HepG2 (cell line): Measurements from ENCODE around the gene FBF1. TPM values are rescaled to one million over a fixed set of nuclear protein-coding genes. Genes with fewer than 3 reads are reported as not detected.

Experiments used
- ARID3A ChIP-seq: IDR thresholded peaks from 2 replicates; pipeline ENCODE4 v1.6.1; 2012; ENCODE audit warnings: low read depth, low read length, improper control_type of control experiment
- DNMT3B ChIP-seq: conservative IDR thresholded peaks from 2 replicates; pipeline ENCODE4 v1.6.1; 2016; ENCODE audit warnings: missing biosample characterization, control low read depth
- ELF3 ChIP-seq: IDR thresholded peaks from 2 replicates; pipeline ENCODE4 v1.6.1; 2016; ENCODE audit warnings: missing genetic modification reagents, missing compliant biosample characterization
- ERF ChIP-seq: IDR thresholded peaks from 2 replicates; pipeline ENCODE4 v1.6.1; 2018; ENCODE audit warnings: missing biosample characterization, missing genetic modification reagents
- FLYWCH1 ChIP-seq: sonication (generic); formaldehyde crosslinking; IDR thresholded peaks from 2 replicates; pipeline ENCODE4 v1.8.1; 2023; ENCODE audit warnings: mild to moderate bottlenecking, missing genetic modification reagents
- HNF4A ChIP-seq: sonication (generic); formaldehyde crosslinking; IDR thresholded peaks from 2 replicates; pipeline ENCODE4 v1.4.0; 2020; ENCODE audit warnings: missing genetic modification reagents
- HOXA7 ChIP-seq: sonication (generic); formaldehyde crosslinking; IDR thresholded peaks from 2 replicates; pipeline ENCODE4 v1.8.1; 2022; ENCODE audit warnings: mild to moderate bottlenecking, missing genetic modification reagents, moderate library complexity
- KAT2B ChIP-seq: fragments of 150-350 bp; IDR thresholded peaks from 2 replicates; pipeline ENCODE4 v1.6.1; 2014; ENCODE audit warnings: low read depth, low read length, borderline replicate concordance
- MAFF ChIP-seq: IDR thresholded peaks from 2 replicates; pipeline ENCODE4 v1.6.1; 2011; ENCODE audit warnings: low read depth, low read length, improper control_type of control experiment
- MIXL1 ChIP-seq: IDR thresholded peaks from 2 replicates; pipeline ENCODE4 v1.6.1; 2016
- MZF1 ChIP-seq: sonication (generic); formaldehyde crosslinking; IDR thresholded peaks from 2 replicates; pipeline ENCODE4 v1.8.1; 2023; ENCODE audit warnings: mild to moderate bottlenecking, missing genetic modification reagents, borderline replicate concordance
- NPAS2 ChIP-seq: sonication (generic); formaldehyde crosslinking; IDR thresholded peaks from 2 replicates; pipeline ENCODE4 v1.8.0; 2022; ENCODE audit warnings: mild to moderate bottlenecking, missing genetic modification reagents, borderline replicate concordance
- NR3C1 ChIP-seq: sonication (generic); formaldehyde crosslinking; IDR thresholded peaks from 2 replicates; pipeline ENCODE4 v1.4.0; 2020; ENCODE audit warnings: missing genetic modification reagents
- RNF219 ChIP-seq: sonication (generic); formaldehyde crosslinking; IDR thresholded peaks from 2 replicates; pipeline ENCODE4 v1.5.0; 2020; ENCODE audit warnings: mild to moderate bottlenecking, missing genetic modification reagents
- RXRB ChIP-seq: IDR thresholded peaks from 2 replicates; pipeline ENCODE4 v1.6.1; 2016; ENCODE audit warnings: borderline replicate concordance, missing genetic modification reagents, missing compliant biosample characterization
- SIN3A ChIP-seq: IDR thresholded peaks from 2 replicates; pipeline ENCODE4 v1.6.1; 2011; ENCODE audit warnings: low read depth, mild to moderate bottlenecking, control low read depth, low read length, borderline replicate concordance
- TAF15 ChIP-seq: fragments of 200-400 bp; formaldehyde crosslinking; IDR thresholded peaks from one replicate; pipeline ENCODE4 v1.6.1; 2018; ENCODE audit warnings: mild to moderate bottlenecking, low read depth, low read length; ENCODE audit not compliant: poor library complexity, severe bottlenecking
- TRAFD1 ChIP-seq: sonication (generic); formaldehyde crosslinking; IDR thresholded peaks from 2 replicates; pipeline ENCODE4 v1.5.1; 2020; ENCODE audit warnings: missing genetic modification reagents, mild to moderate bottlenecking, borderline replicate concordance
- YEATS4 ChIP-seq: sonication (generic); formaldehyde crosslinking; IDR thresholded peaks from 2 replicates; pipeline ENCODE4 v1.4.0; 2020; ENCODE audit warnings: missing genetic modification reagents, borderline replicate concordance
- ZBTB20 ChIP-seq: sonication (generic); formaldehyde crosslinking; IDR thresholded peaks from 2 replicates; pipeline ENCODE4 v1.8.1; 2023; ENCODE audit warnings: missing genetic modification reagents, low read depth, mild to moderate bottlenecking, borderline replicate concordance
- ZFP90 ChIP-seq: sonication (generic); formaldehyde crosslinking; IDR thresholded peaks from 2 replicates; pipeline ENCODE4 v1.8.0; 2022; ENCODE audit warnings: missing genetic modification reagents, mild to moderate bottlenecking, inconsistent platforms, borderline replicate concordance
- ZKSCAN8 ChIP-seq: IDR thresholded peaks from 2 replicates; pipeline ENCODE4 v1.6.1; 2016; ENCODE audit warnings: borderline replicate concordance, missing genetic modification reagents, missing compliant biosample characterization
- ZNF326 ChIP-seq: sonication (generic); formaldehyde crosslinking; IDR thresholded peaks from 2 replicates; pipeline ENCODE4 v1.4.0; 2020; ENCODE audit warnings: missing genetic modification reagents, borderline replicate concordance
- ZNF354B ChIP-seq: sonication (generic); formaldehyde crosslinking; IDR thresholded peaks from 2 replicates; pipeline ENCODE4 v1.8.0; 2022; ENCODE audit warnings: mild to moderate bottlenecking, missing genetic modification reagents
- ZNF841 ChIP-seq: sonication (generic); formaldehyde crosslinking; IDR thresholded peaks from 2 replicates; pipeline ENCODE4 v1.8.1; 2023; ENCODE audit warnings: missing genetic modification reagents, borderline replicate concordance
- ZSCAN31 ChIP-seq: sonication (generic); formaldehyde crosslinking; IDR thresholded peaks from 2 replicates; pipeline ENCODE4 v1.5.0; 2020; ENCODE audit warnings: low read depth, mild to moderate bottlenecking, missing genetic modification reagents
- polyA plus RNA-seq, 8 experiments: library from polyadenylated mRNA; depleted of rRNA in 3 of 8; stranded (reverse) in 7 of 8; unstranded in 1 of 8; fragments of >200 nt; fragmentation: Illumina TruSeq in 4 of 8; extraction: Trizol in 4 of 8; gene quantifications; 2 replicates each; pipeline versions ENCODE4 v1.2.1 to v1.2.3, GENCODE V29; 2011 to 2016; ENCODE audit warnings: low read depth in 4 of 8, missing spikeins in 1 of 8, mixed read lengths in 1 of 8; ENCODE audit not compliant: insufficient read depth in 1 of 8
- total RNA-seq, 5 experiments: library from RNA; depleted of rRNA; stranded (reverse); fragments of >200 nt; fragmentation: Illumina TruSeq; extraction: Trizol; gene quantifications; 2 replicates each; pipeline ENCODE4 v1.2.3, GENCODE V29; 2016; ENCODE audit warnings: low read depth in 1 of 5

FBF1 gene
- total and polyA plus RNA-seq, 2 of the 13 experiments (the other 11 are each of a cell fraction or from before 2014, with no cell fraction given), result 2.4 to 8.1 TPM

- TF ChIP-seq YEATS4 (peak; percentile 89; the same call in 1 of the 2 replicates), ZBTB20 (CRISPR knock-in tag) (peak; percentile 46; the same call in 1 of the 2 replicates), ELF3 (CRISPR knock-in tag) (peak; percentile 98), KAT2B (no peak), ZNF354B (CRISPR knock-in tag) (peak; percentile 6), SIN3A (peak; percentile 94; the same call in 1 of the 2 replicates), MIXL1 (CRISPR knock-in tag) (peak; percentile 81), RXRB (CRISPR knock-in tag) (peak; percentile 79), FLYWCH1 (CRISPR knock-in tag) (no peak), MZF1 (CRISPR knock-in tag) (peak; percentile 92; the same call in 1 of the 2 replicates), NR3C1 (CRISPR knock-in tag) (no peak), NPAS2 (no peak), ERF (CRISPR knock-in tag) (peak; percentile 89), ZNF326 (no peak; the same call in 1 of the 2 replicates), RNF219 (CRISPR knock-in tag) (no peak), DNMT3B (CRISPR knock-in tag) (0 out of 2 replicates have a peak, but pooled peaks have one; percentile 26), ZNF841 (CRISPR knock-in tag) (peak; percentile 53; the same call in 1 of the 2 replicates), ARID3A (no peak), MAFF (no peak), TAF15 (peak; percentile 66), HNF4A (CRISPR knock-in tag) (peak; percentile 38), ZFP90 (CRISPR knock-in tag) (no peak; the same call in 1 of the 2 replicates), TRAFD1 (CRISPR knock-in tag) (no peak), ZSCAN31 (CRISPR knock-in tag) (peak; percentile 94), ZKSCAN8 (no peak; the same call in none of the 2 replicates), HOXA7 (CRISPR knock-in tag) (no peak)
Observed at GRCh38 chr17:75978938-75979704, 38.3 kb upstream of the FBF1 start, which contains the start of the genes ACOX1 and TEN1 (continued).
